Esophagus squamous epithelium (tissue), 5 donors: ENCODE data around the gene PEA15. TPM values are rescaled to one million over a fixed set of nuclear protein-coding genes. Genes with fewer than 3 reads are reported as not detected.
A peak's percentile ranks its signal among the peaks of the same experiment; 100 is the strongest.

Experiments used
- DNase-seq: peaks from one replicate; lab custom pipeline; 2025; lab: John Stamatoyannopoulos, UW
- H3K27ac ChIP-seq, 4 donors: fragments of 200-600 bp; sonication (generic); one replicate each; pipeline ENCODE4 v1.5.1; 2016 to 2019; ENCODE audit warnings: mild to moderate bottlenecking in 1 of 4
- H3K27me3 ChIP-seq, 4 donors: fragments of 200-600 bp; sonication (generic); 1 replicate in 3 of 4; 2 replicates in 1 of 4; pipeline versions ENCODE4 v1.5.1 to v1.6.0; 2017 to 2021; ENCODE audit warnings: antibody characterized with exemption in 1 of 4
- H3K36me3 ChIP-seq, 3 donors: fragments of 200-600 bp; sonication (generic); one replicate each; pipeline ENCODE4 v1.5.1; 2016 to 2019
- H3K4me1 ChIP-seq, 3 donors: fragments of 200-600 bp; sonication (generic); one replicate each; pipeline ENCODE4 v1.5.1; 2017 to 2019
- H3K4me3 ChIP-seq, 4 donors: fragments of 200-600 bp; sonication (generic); 1 replicate in 3 of 4; 2 replicates in 1 of 4; pipeline ENCODE4 v1.5.1; 2016 to 2019; ENCODE audit warnings: mild to moderate bottlenecking in 2 of 4, moderate library complexity in 1 of 4
- H3K9me3 ChIP-seq, 3 donors: fragments of 200-600 bp; sonication (generic); one replicate each; pipeline ENCODE4 v1.5.1; 2016 to 2019
- CTCF ChIP-seq, 6 experiments: fragments of 450-650 bp in 4 of 6; fragments of 200-600 bp in 2 of 6; sonication (generic) in 2 of 6; IDR thresholded peaks; one replicate each; pipeline ENCODE4 v1.5.1; 2016 to 2019; ENCODE audit warnings: antibody characterized with exemption in 6 of 6, mild to moderate bottlenecking in 4 of 6, moderate library complexity in 4 of 6
- POLR2A ChIP-seq, 4 donors: fragments of 450-650 bp; IDR thresholded peaks; one replicate each; pipeline ENCODE4 v1.6.1; 2017; ENCODE audit warnings: antibody characterized with exemption in 4 of 4, mild to moderate bottlenecking in 4 of 4, moderate library complexity in 3 of 4
- WGBS, 2 donors: methylation state at CpG; one replicate each; pipeline ENCODE4 v1.1.5; 2018; 5-methylcytosine and 5-hydroxymethylcytosine counted together
- intact Hi-C: fragments of 100-400 bp; cut with DNase I; formaldehyde crosslinking; loops from one replicate; pipeline ENCODE4 v1.15.0; 2022
- total RNA-seq, 4 donors: library from RNA; depleted of rRNA; stranded (reverse); fragments of >200 nt; gene quantifications; one replicate each; pipeline ENCODE4 v1.1.0, GENCODE V29; 2016
- donor health status: DM: yes; HTN: yes; CAD: no.

Gene PEA15
- total RNA-seq, 4 donors from 2014 or later: 39.1 to 86.0 (median 69.8) TPM

GRCh38 chr1:160207118-160207650 lies 2.0 kb downstream of the PEA15 start:
- intact Hi-C loops: loop anchor here (5.0 kb wide), 1 partner anchor 105 kb away; no protein-coding TSS in a partner anchor
- H3K27me3 ChIP-seq: no peaks in the 10 kb centered on the region
- peaks cover 5 to 50% (median 14%) of the 10 kb centered on the region in 3 donors for H3K36me3 ChIP-seq
- 74 to 81% methylated on average over 4 of the region's 4 CpGs for WGBS, 2 donors
- peaks cover 42 to 72% (median 56%) of the 10 kb centered on the region in 3 donors for H3K4me1 ChIP-seq
- peak overlapping the region; percentile 95 to 97 (median 96) for H3K27ac ChIP-seq
- DNase-seq: no peak
- no peaks in the 10 kb centered on the region for H3K9me3 ChIP-seq
- H3K4me3 ChIP-seq: peak overlapping the region in 1 of 4 donors; percentile 75
- TF ChIP-seq CTCF (IDR thresholded peaks at IDR 0.05) (no peak), POLR2A (IDR thresholded peaks at IDR 0.05) (no peak)

- no peaks in the 10 kb centered on the region for H3K9me3 ChIP-seq
- no peaks in the 10 kb centered on the region for H3K27me3 ChIP-seq
- peak overlapping the region in 3 of 4 donors; percentile 57 to 96 (median 66) for H3K27ac ChIP-seq
- no peak for TF ChIP-seq CTCF (IDR thresholded peaks at IDR 0.05)
- no peak overlapping the region for H3K4me3 ChIP-seq
- no peak for DNase-seq
- H3K4me1 ChIP-seq: peaks cover 42 to 73% (median 56%) of the 10 kb centered on the region in 3 donors
- peaks cover 13 to 57% (median 16%) of the 10 kb centered on the region in 3 donors for H3K36me3 ChIP-seq
- intact Hi-C loops: loop anchor here (5.0 kb wide), 1 partner anchor 106 kb away; no protein-coding TSS in a partner anchor
- 40 to 59% methylated on average over 5 to 6 of the region's 9 CpGs for WGBS, 2 donors
Measured at GRCh38 chr1:160207771-160208556, 2.8 kb downstream of the PEA15 start.

- WGBS, 2 donors: 57 to 65% methylated on average over 5 of the region's 6 CpGs
- Histone ChIP-seq H3K27me3 (no peaks in the 10 kb centered on the region), H3K4me1 (peaks cover 43 to 81% (median 56%) of the 10 kb centered on the region in 3 donors), H3K27ac (peak overlapping the region in 3 of 4 donors; percentile 57 to 96 (median 66)), H3K9me3 (no peaks in the 10 kb centered on the region), H3K36me3 (peaks cover 21 to 65% (median 24%) of the 10 kb centered on the region in 3 donors), H3K4me3 (no peak overlapping the region)
- intact Hi-C loops: loop anchor here (5.0 kb wide), 1 partner anchor 106 kb away; no protein-coding TSS in a partner anchor
- DNase-seq: no peak
- TF ChIP-seq POLR2A (IDR thresholded peaks at IDR 0.05): no peak
- TF ChIP-seq CTCF (IDR thresholded peaks at IDR 0.05): no peak
Measured at GRCh38 chr1:160208557-160209320, 3.6 kb downstream of the PEA15 start.

GRCh38 chr1:160209321-160210046 lies 4.3 kb downstream of the PEA15 start:
- no peak for DNase-seq
- Histone ChIP-seq H3K27me3 (no peaks in the 10 kb centered on the region), H3K9me3 (no peaks in the 10 kb centered on the region), H3K4me1 (peaks cover 48 to 82% (median 53%) of the 10 kb centered on the region in 3 donors), H3K4me3 (no peak overlapping the region), H3K27ac (peak overlapping the region in 3 of 4 donors; percentile 57 to 96 (median 66)), H3K36me3 (peaks cover 28 to 73% (median 29%) of the 10 kb centered on the region in 3 donors)
- intact Hi-C loops: loop anchor here (5.0 kb wide), 1 partner anchor 107 kb away; no protein-coding TSS in a partner anchor
- TF ChIP-seq CTCF (IDR thresholded peaks at IDR 0.05) (no peak), POLR2A (IDR thresholded peaks at IDR 0.05) (no peak)
- WGBS, 2 donors: 58 to 68% methylated on average over 5 to 7 of the region's 7 CpGs
